ENCODE results near the gene ACYP2.
A peak's percentile ranks its signal among the peaks of the same experiment; 100 is the strongest.

The ACYP2 gene

DNA sequence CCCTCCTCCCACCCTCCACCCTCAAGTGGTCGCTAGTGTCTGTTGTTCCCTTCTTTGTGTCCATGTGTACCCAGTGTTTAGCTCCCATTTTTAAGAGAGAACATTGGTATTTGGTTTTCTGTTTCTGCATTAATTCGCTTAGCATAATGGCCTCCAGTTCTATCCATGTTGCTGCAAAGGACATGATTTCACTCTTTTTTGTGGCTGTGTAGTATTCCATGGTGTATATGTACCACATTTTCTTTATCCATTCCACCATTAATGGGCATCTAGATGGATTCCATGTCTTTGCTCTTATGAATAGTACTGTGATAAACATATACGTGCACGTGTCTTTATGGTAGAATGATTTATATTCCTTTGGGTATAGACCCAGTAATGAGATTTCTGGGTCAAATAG lies 97.7 kb downstream of the ACYP2 start:
- no peak for TF ChIP-seq GATA3 (IDR thresholded peaks at IDR 0.05; ENCODE audit: low read depth, low read length)

DNA sequence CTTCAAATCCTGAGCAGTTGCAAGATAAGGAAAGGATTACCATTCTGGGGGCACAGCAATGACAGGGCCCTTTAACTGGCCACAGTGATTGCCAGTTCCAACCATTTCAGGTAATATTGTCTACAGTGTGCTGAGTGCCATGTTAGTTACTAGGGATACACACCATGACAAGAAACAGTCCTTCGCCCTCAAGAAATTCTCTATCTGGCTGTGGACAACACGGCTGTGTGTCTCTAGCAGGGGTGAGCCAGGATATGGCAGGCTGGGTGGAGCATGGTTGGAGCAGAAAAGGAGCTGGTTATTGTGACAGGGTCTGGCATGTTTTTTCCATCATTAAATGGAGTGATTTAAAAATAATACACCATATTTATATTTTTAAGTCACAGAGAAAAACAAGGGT lies 109.6 kb downstream of the ACYP2 start:
- TF ChIP-seq GATA2 (IDR thresholded peaks at IDR 0.05; ENCODE audit: low read depth, low read length) = peak; percentile 30; the same call in 1 of the 2 replicates
- no peak for TF ChIP-seq GATA3 (IDR thresholded peaks at IDR 0.05; ENCODE audit: low read depth, low read length)

DNA sequence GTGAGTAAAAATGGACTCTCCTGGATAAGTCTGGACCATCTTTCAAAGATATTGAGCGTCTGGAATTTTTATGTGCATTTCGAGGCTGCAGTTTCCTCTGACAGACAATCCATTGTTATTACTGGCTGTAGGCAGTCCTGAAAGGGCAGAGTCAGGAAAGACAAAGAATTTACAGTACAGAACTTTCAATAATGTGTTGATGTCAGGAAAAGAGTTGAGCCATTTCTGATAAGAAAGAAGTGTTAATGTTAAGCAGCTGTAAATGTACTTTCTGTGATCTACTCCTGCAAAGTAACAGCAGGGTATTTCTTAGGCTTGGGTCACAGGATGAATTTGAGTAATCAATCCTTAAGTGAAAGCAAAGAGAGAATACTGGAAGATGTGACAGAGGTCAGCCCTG lies 110.8 kb downstream of the ACYP2 start:
- no peak for TF ChIP-seq GATA2 (IDR thresholded peaks at IDR 0.05; ENCODE audit: low read depth, low read length)

- TF ChIP-seq GATA3 (IDR thresholded peaks at IDR 0.05; ENCODE audit: low read depth, low read length) (no peak), GATA2 (IDR thresholded peaks at IDR 0.05; ENCODE audit: low read depth, low read length) (no peak)
These were observed 112.4 kb downstream of the ACYP2 start for GRCh38 chr2:54227798-54228197.

- TF ChIP-seq GATA2 (IDR thresholded peaks at IDR 0.05; ENCODE audit: low read depth, low read length) (no peak), GATA3 (IDR thresholded peaks at IDR 0.05; ENCODE audit: low read depth, low read length) (no peak)
These were observed 113.5 kb downstream of the ACYP2 start for GRCh38 chr2:54228945-54229344.

- no peak for TF ChIP-seq GATA3 (IDR thresholded peaks at IDR 0.05; ENCODE audit: low read depth, low read length)
- no peak for TF ChIP-seq GATA2 (IDR thresholded peaks at IDR 0.05; ENCODE audit: low read depth, low read length)
These were observed 118.6 kb downstream of the ACYP2 start for GRCh38 chr2:54233832-54234649.

DNA sequence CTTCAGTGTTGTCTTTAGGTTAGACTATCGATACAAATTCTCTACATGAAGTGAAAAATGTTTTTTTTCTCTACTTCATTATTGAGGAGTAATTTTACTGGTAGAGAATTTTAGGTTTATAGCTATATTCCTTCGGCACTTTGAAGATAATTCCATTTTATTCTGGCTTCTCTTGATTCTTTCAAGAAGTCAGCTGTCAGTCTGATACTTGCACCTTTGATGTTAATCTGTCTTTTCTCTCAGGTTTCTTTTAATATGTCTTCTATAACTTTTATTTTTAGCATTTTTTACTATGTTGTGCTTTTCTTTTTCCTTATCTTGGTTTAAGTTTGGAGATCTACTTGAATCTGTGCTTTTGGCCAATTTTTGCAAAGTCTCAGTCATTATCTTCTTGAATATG lies 122.0 kb downstream of the ACYP2 start:
- no peak for TF ChIP-seq GATA3 (IDR thresholded peaks at IDR 0.05; ENCODE audit: low read depth, low read length)
- TF ChIP-seq GATA2 (IDR thresholded peaks at IDR 0.05; ENCODE audit: low read depth, low read length) = no peak

GRCh38 chr2:54239427-54239826 lies 124.0 kb downstream of the ACYP2 start:
- TF ChIP-seq GATA2 (IDR thresholded peaks at IDR 0.05; ENCODE audit: low read depth, low read length) (no peak), GATA3 (IDR thresholded peaks at IDR 0.05; ENCODE audit: low read depth, low read length) (no peak)

GRCh38 chr2:54240515-54241469 lies 125.4 kb downstream of the ACYP2 start:
- TF ChIP-seq GATA2 (IDR thresholded peaks at IDR 0.05; ENCODE audit: low read depth, low read length) (no peak), GATA3 (IDR thresholded peaks at IDR 0.05; ENCODE audit: low read depth, low read length) (no peak)

GRCh38 chr2:54247115-54247514 lies 131.7 kb downstream of the ACYP2 start:
- TF ChIP-seq GATA3 (IDR thresholded peaks at IDR 0.05; ENCODE audit: low read depth, low read length) (no peak), GATA2 (IDR thresholded peaks at IDR 0.05; ENCODE audit: low read depth, low read length) (no peak)

DNA sequence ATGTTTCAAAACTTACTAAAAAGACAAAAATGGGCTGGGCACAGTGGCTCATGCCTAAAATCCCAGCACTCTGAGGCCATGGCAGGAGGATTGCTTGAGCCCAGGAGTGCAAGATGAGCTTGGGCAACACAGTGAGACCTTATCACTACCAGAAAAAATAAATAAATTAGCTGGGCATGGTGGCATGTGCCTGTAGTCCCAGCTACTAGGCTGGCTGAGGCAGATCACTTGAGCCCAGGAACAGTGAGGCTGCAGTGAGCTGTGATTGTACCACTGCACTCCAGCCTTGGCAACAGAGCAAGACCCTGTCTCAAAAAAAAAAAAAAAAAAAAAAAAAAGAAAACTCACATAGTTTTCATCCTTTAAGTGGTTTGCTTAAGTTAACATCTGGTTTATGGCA lies 134.2 kb downstream of the ACYP2 start:
- no peak for TF ChIP-seq GATA3 (IDR thresholded peaks at IDR 0.05; ENCODE audit: low read depth, low read length)
- TF ChIP-seq GATA2 (IDR thresholded peaks at IDR 0.05; ENCODE audit: low read depth, low read length) = no peak

DNA sequence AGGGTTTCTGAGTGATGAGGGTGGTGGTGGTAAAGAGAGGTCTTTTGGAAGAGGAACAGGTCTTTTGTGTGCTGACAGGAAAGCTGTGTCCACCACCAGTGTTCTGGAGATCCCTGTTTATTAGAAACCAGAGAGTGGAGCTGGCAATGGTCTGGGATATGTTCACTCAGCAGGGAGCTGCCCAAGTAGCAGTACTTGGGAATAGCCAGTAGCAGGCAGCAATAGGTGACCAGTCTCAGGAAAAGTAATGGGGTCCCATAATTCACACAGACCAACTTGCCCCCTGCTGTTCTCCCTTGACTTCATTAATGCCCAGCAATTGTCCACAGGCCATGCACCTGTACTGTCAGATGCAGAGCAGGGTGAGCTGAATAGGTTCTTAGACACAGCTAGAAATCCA lies 138.8 kb downstream of the ACYP2 start:
- TF ChIP-seq GATA3 (IDR thresholded peaks at IDR 0.05; ENCODE audit: low read depth, low read length) (no peak), GATA2 (IDR thresholded peaks at IDR 0.05; ENCODE audit: low read depth, low read length) (no peak)

- TF ChIP-seq GATA3 (IDR thresholded peaks at IDR 0.05; ENCODE audit: low read depth, low read length) (no peak), GATA2 (IDR thresholded peaks at IDR 0.05; ENCODE audit: low read depth, low read length) (no peak)
These were observed 140.0 kb downstream of the ACYP2 start for GRCh38 chr2:54255230-54256090.

Measured in SH-SY5Y (cell line).